ENCODE measurements around the gene CNKSR3.

CNKSR3 gene

DNA sequence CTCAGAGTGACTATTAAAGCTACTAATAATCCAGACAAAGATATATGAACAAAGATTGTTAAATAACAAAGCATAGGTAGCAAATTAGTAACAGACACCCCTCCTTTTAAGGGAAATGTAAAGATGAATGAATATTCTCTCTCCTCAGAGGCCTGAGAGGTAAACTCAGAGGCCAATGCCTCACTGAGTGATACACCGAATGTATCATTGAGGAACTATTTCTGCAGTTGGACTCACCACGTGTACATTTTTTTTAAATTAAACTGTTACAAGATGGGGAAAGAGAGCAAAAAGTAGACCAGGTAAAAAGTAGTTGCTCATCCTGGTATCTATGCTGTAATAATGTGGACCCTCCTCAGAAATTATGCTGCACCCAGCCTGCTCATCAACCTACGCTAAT lies 81.6 kb downstream of the CNKSR3 start:
- TF ChIP-seq EZH2 (IDR thresholded peaks at IDR 0.05; ENCODE audit: borderline replicate concordance, low read length) = no peak
- TF ChIP-seq, protein P1, sequence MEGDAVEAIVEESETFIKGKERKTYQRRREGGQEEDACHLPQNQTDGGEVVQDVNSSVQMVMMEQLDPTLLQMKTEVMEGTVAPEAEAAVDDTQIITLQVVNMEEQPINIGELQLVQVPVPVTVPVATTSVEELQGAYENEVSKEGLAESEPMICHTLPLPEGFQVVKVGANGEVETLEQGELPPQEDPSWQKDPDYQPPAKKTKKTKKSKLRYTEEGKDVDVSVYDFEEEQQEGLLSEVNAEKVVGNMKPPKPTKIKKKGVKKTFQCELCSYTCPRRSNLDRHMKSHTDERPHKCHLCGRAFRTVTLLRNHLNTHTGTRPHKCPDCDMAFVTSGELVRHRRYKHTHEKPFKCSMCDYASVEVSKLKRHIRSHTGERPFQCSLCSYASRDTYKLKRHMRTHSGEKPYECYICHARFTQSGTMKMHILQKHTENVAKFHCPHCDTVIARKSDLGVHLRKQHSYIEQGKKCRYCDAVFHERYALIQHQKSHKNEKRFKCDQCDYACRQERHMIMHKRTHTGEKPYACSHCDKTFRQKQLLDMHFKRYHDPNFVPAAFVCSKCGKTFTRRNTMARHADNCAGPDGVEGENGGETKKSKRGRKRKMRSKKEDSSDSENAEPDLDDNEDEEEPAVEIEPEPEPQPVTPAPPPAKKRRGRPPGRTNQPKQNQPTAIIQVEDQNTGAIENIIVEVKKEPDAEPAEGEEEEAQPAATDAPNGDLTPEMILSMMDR (IDR thresholded peaks at IDR 0.05; ENCODE audit: low read length) = no peak
- H3K4me1 ChIP-seq (ENCODE audit: insufficient read depth, low read length, severe bottlenecking) = no peaks in the 10 kb centered on the region
- no peak overlapping the region for H3K9ac ChIP-seq (ENCODE audit: low read length)
- H3K27me3 ChIP-seq (ENCODE audit: insufficient read depth, low read length) = no peaks in the 10 kb centered on the region
- H2AFZ ChIP-seq (ENCODE audit: low read length) = no peak overlapping the region
- no peaks in the 10 kb centered on the region for H3F3A ChIP-seq (ENCODE audit: insufficient read depth, low read length)
- H3K27ac ChIP-seq (ENCODE audit: low read depth, low read length, poor library complexity, severe bottlenecking) = no peak overlapping the region
- no peaks in the 10 kb centered on the region for H3K9me3 ChIP-seq (ENCODE audit: low read length)
- no peak overlapping the region for H3K4me2 ChIP-seq (ENCODE audit: low read length)
- H3K9me2 ChIP-seq (ENCODE audit: low read depth, low read length) = no peaks in the 10 kb centered on the region
- H3K79me2 ChIP-seq (ENCODE audit: insufficient read depth, low read length) = no peaks in the 10 kb centered on the region
- H3K4me3 ChIP-seq (ENCODE audit: low read depth, low read length, poor library complexity, severe bottlenecking) = no peak overlapping the region
- no peaks in the 10 kb centered on the region for H4K20me1 ChIP-seq (ENCODE audit: insufficient read depth, low read length)
- H3K36me3 ChIP-seq (ENCODE audit: insufficient read depth, low read length) = no peaks in the 10 kb centered on the region

DNA sequence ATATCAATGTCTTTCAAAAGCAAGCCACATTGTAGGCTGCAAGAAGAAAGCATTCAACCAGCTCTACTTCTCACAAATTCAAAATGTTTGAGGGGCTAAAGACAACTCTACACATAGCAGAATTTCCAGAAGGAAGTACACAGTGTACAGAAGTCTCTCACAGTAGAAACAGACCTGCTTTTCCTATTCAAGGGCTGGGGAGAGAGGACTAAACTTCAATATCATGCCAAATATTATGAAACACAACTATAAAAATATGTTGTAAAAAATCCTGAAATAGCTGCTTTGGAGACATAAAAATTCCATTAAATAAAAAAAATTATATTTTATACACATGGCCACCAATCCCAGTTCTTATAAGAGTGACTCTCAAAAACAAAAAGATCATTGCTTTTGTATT lies 83.0 kb downstream of the CNKSR3 start:
- no peak overlapping the region for H3K27ac ChIP-seq (ENCODE audit: low read depth, low read length, poor library complexity, severe bottlenecking)
- H3K36me3 ChIP-seq (ENCODE audit: insufficient read depth, low read length) = no peaks in the 10 kb centered on the region
- H3K4me1 ChIP-seq (ENCODE audit: insufficient read depth, low read length, severe bottlenecking) = no peaks in the 10 kb centered on the region
- H3K4me3 ChIP-seq (ENCODE audit: low read depth, low read length, poor library complexity, severe bottlenecking) = no peak overlapping the region
- no peaks in the 10 kb centered on the region for H3K27me3 ChIP-seq (ENCODE audit: insufficient read depth, low read length)
- H3K4me2 ChIP-seq (ENCODE audit: low read length) = no peak overlapping the region
- no peaks in the 10 kb centered on the region for H4K20me1 ChIP-seq (ENCODE audit: insufficient read depth, low read length)
- H3K9me2 ChIP-seq (ENCODE audit: low read depth, low read length) = no peaks in the 10 kb centered on the region
- no peaks in the 10 kb centered on the region for H3K79me2 ChIP-seq (ENCODE audit: insufficient read depth, low read length)
- no peaks in the 10 kb centered on the region for H3K9me3 ChIP-seq (ENCODE audit: low read length)
- H2AFZ ChIP-seq (ENCODE audit: low read length) = no peak overlapping the region
- TF ChIP-seq EZH2 (IDR thresholded peaks at IDR 0.05; ENCODE audit: borderline replicate concordance, low read length) = no peak
- TF ChIP-seq, protein P1 (IDR thresholded peaks at IDR 0.05; ENCODE audit: low read length) = no peak
- H3F3A ChIP-seq (ENCODE audit: insufficient read depth, low read length) = no peaks in the 10 kb centered on the region
- no peak overlapping the region for H3K9ac ChIP-seq (ENCODE audit: low read length)

- Histone ChIP-seq H3K36me3 (ENCODE audit: insufficient read depth, low read length) (no peaks in the 10 kb centered on the region), H3F3A (ENCODE audit: insufficient read depth, low read length) (no peaks in the 10 kb centered on the region), H3K9me2 (ENCODE audit: low read depth, low read length) (no peaks in the 10 kb centered on the region), H4K20me1 (ENCODE audit: insufficient read depth, low read length) (no peaks in the 10 kb centered on the region), H3K27me3 (ENCODE audit: insufficient read depth, low read length) (no peaks in the 10 kb centered on the region), H3K27ac (ENCODE audit: low read depth, low read length, poor library complexity, severe bottlenecking) (no peak overlapping the region), H3K9ac (ENCODE audit: low read length) (no peak overlapping the region), H3K4me2 (ENCODE audit: low read length) (no peak overlapping the region), H3K4me3 (ENCODE audit: low read depth, low read length, poor library complexity, severe bottlenecking) (no peak overlapping the region), H3K4me1 (ENCODE audit: insufficient read depth, low read length, severe bottlenecking) (no peaks in the 10 kb centered on the region), H3K79me2 (ENCODE audit: insufficient read depth, low read length) (no peaks in the 10 kb centered on the region), H2AFZ (ENCODE audit: low read length) (no peak overlapping the region), H3K9me3 (ENCODE audit: low read length) (no peaks in the 10 kb centered on the region)
- TF ChIP-seq EZH2 (IDR thresholded peaks at IDR 0.05; ENCODE audit: borderline replicate concordance, low read length) = no peak
- TF ChIP-seq, protein P1 (IDR thresholded peaks at IDR 0.05; ENCODE audit: low read length) = no peak
Measured at GRCh38 chr6:154426997-154427396, 83.5 kb downstream of the CNKSR3 start.
